Measurements from ENCODE around the gene CXCL5.

The CXCL5 gene

DNA sequence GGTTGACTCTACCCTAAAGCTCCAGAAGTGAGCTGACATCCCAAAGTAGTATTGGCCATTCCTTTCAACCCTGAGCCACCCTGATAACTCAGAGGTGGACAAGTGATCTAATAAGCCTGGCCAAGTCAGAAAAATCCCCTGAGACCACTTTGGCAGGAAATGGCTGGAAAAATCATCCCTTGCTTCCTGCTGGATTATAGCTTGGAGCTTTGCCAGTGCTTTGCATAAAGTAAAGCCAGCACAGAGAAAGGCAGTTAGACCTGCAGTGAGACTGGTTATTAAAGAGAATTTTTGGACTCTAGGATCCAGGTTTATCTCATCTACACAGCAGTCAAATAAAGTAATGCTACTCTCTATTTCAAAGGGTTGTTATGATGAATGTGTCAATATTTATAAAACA lies 33.6 kb upstream of the CXCL5 start:
- in situ Hi-C loops (cut with HindIII; ENCODE audit: low pct_unique_long_range_greater_than_20kb, low sequenced_read_pairs), result no loop called here
- no peak for TF ChIP-seq JUND (IDR thresholded peaks at IDR 0.05; ENCODE audit: low read depth)
- no peak for DNase-seq (ENCODE audit: low read depth in 1 of 2, low spot score in 1 of 2)

DNA sequence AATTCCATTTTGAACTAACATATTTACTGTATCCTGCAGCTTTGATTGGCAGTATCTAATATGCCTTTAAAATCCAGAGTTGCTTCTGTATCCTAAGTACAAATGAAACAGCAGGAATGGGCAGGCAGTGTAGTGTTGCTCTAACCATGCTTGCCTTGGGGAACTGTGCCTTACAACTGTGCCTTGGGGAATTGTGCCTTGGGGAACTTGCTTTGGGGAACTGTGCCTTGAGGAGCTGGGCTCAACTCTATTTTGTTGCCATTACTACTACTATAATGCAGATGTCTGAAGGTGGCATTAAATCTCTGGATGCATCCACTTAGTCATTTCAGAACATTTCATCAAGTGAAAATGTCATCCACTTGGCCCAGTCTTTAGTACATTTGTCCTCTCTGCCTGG lies 33.1 kb upstream of the CXCL5 start:
- TF ChIP-seq JUND (IDR thresholded peaks at IDR 0.05; ENCODE audit: low read depth), result no peak
- DNase-seq (ENCODE audit: low read depth in 1 of 2, low spot score in 1 of 2), result no peak
- in situ Hi-C loops (cut with HindIII; ENCODE audit: low pct_unique_long_range_greater_than_20kb, low sequenced_read_pairs), result no loop called here

DNA sequence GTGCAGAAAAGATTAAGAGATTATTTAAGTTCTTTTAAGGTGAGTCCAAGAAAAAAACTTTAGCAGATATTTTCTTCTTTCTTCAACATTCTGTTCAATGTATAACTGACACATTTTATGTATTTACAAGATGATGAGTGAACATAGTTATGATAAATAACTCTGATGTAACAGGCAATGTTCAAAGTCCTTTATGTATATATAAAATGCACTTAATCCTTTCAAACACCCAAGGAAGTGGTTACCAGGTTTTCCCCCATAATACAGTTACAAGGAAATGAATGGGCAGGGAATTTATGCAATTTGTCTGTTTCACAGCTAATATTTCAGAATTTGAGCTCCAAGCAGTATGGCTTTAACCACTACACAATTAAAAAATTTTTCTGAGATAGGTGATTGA lies 31.8 kb upstream of the CXCL5 start:
- no peak for TF ChIP-seq JUND (IDR thresholded peaks at IDR 0.05; ENCODE audit: low read depth)
- in situ Hi-C loops (cut with HindIII; ENCODE audit: low pct_unique_long_range_greater_than_20kb, low sequenced_read_pairs), result no loop called here
- DNase-seq (ENCODE audit: low read depth in 1 of 2, low spot score in 1 of 2), result no peak

DNA sequence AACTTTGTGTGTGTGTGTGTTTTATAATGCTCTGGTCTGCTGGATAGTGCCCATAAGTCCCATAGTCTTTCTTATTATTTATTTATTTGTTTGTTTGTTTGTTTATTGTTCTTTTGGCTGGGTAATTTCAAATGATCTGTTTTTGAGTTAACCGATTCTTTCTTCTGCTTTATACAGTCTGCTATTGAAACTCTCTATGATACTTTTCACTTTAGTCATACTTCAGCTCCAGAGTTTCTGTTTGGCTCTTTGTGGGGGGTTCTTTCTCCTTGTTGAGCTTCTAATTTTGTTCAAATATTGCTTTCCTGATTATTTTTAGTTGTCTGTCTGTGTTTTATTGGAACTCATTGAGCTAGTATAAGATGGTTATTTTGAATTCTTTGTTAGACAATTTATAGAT lies 30.0 kb upstream of the CXCL5 start:
- in situ Hi-C loops (cut with HindIII; ENCODE audit: low pct_unique_long_range_greater_than_20kb, low sequenced_read_pairs), result no loop called here
- TF ChIP-seq JUND (IDR thresholded peaks at IDR 0.05; ENCODE audit: low read depth), result no peak
- DNase-seq (ENCODE audit: low read depth in 1 of 2, low spot score in 1 of 2), result no peak

DNA sequence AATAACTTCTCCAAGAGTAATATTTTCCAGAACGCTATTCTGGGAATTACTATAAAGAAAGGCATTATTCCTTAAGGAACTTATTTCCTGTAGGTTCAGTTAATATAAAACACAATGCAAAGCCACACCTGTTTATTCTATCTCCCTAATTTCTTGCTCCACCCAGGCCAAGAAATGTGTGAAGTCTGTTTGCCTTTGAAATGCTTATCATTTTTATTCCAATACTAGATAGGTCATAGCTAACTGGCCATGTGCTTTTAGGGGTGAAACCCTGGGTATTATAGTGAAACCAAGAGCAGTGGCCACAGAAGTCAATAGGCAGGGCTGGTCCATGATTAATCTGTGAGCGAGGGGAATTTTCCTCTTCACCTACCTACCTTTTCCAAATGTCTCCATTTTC lies 25.2 kb upstream of the CXCL5 start:
- TF ChIP-seq JUND (IDR thresholded peaks at IDR 0.05; ENCODE audit: low read depth), result no peak
- in situ Hi-C loops (cut with HindIII; ENCODE audit: low pct_unique_long_range_greater_than_20kb, low sequenced_read_pairs), result no loop called here
- no peak for DNase-seq (ENCODE audit: low read depth in 1 of 2, low spot score in 1 of 2)

DNA sequence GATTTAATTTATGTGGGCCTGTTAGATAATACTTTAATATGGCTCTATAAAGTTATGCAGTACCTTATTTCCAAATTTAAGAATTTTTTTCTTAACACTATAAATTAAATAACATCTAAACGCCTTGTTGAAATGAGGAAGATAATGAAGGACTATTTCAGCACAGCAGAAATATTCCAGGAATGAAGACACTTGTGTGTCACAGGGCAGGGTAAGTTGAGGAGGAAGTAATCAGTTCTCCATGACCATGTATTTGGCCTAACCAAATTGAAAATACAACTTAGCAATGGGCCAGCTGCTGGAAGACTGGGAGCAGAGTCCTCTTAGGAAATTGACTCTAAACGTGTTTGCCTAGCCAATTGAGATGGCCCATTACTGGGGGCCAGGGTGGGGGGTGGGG lies 23.1 kb upstream of the CXCL5 start:
- in situ Hi-C loops (cut with HindIII; ENCODE audit: low pct_unique_long_range_greater_than_20kb, low sequenced_read_pairs), result no loop called here
- no peak for DNase-seq (ENCODE audit: low read depth in 1 of 2, low spot score in 1 of 2)
- no peak for TF ChIP-seq JUND (IDR thresholded peaks at IDR 0.05; ENCODE audit: low read depth)

DNA sequence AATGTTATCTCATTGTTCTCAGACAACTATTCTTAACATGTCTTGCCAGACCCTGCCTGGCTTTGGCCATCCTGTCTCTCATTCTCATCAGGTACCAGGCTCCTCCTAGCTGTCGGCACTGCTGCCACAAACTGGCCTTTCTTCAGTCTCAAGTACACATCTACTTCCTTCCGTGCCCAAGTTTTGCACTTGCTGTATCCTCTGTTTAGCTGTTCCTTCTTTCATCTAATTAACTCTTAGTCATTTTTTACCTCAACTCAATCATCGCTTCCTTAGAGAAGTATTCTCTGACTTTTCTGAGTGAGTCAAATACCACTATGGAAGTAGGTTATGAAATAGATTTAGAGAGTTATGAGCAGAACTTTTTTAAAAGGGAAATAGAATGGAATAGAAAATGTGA lies 20.3 kb upstream of the CXCL5 start:
- in situ Hi-C loops (cut with HindIII; ENCODE audit: low pct_unique_long_range_greater_than_20kb, low sequenced_read_pairs), result no loop called here
- no peak for DNase-seq (ENCODE audit: low read depth in 1 of 2, low spot score in 1 of 2)

DNA sequence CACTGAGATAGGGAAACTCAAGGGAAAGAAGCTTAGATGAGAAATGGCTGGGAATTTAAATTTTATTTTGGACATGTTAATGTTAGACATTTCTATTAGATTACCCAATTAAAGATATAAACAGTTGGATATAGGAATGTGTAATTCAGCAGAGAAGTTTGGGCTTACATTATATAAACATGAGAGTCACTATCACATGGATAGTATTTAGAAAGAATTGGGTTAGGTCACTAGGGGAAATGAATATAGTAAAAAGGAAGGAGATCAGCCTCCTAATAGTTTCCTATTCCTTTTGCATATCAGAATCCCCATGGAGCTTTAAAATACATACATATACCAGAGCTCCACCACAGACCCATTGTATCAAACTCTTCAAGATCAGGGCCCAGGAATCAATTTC lies 19.6 kb upstream of the CXCL5 start:
- in situ Hi-C loops (cut with HindIII; ENCODE audit: low pct_unique_long_range_greater_than_20kb, low sequenced_read_pairs), result no loop called here
- no peak for TF ChIP-seq JUND (IDR thresholded peaks at IDR 0.05; ENCODE audit: low read depth)
- no peak for DNase-seq (ENCODE audit: low read depth in 1 of 2, low spot score in 1 of 2)

More for the DNA sequence above, 20.3 kb upstream of the CXCL5 start:
- no peak for TF ChIP-seq JUND (IDR thresholded peaks at IDR 0.05; ENCODE audit: low read depth)

DNA sequence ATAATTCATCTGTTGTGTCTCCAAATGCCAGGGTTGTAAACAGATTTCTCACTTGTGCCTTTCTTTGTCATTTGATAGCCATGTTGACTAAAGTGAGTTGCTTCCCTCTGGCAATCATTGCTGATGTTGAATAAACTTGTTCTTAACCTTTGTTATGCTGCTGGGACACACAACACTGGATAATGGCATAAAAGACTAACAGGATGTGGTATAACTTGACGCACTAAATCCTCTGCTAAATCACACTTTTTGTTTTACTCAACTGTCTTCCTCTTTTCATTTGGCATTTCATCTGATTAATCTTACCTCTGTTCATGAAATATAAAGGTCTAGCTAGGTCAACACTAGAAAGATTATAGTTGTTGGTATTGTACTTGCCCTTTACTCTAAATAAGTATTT lies 17.6 kb upstream of the CXCL5 start:
- in situ Hi-C loops (cut with HindIII; ENCODE audit: low pct_unique_long_range_greater_than_20kb, low sequenced_read_pairs), result no loop called here
- DNase-seq (ENCODE audit: low read depth in 1 of 2, low spot score in 1 of 2), result no peak
- no peak for TF ChIP-seq JUND (IDR thresholded peaks at IDR 0.05; ENCODE audit: low read depth)

DNA sequence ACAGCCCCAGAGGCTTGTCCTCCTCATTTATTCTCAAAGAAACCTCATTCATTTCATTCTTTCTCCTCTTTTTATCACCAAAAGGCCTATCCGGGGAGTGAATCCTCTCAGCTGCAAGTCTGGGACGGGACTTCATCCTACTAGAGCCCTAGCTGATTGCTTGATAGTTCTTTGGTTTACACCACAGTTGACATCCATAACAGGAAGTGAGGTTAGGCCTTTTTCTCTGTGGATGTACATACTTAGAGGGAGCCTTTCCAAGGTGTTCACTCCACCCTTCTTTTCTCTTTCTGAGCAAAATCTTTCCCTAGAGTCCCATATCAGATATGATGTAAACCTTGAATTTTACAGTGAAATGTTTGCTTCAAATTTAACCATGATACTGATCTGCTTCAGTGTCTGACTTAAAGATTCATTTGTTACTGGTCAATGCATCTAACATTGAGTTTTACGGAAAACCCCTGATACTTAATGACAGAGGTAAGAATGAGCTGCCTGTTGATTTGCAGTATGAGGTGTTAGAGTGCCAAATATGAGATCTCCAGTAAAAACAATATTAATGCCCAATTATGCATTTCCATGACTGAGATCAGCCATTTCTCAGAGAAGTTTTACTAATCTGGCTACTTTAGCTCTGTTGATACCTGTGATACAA lies 16.8 kb upstream of the CXCL5 start:
- in situ Hi-C loops (cut with HindIII; ENCODE audit: low pct_unique_long_range_greater_than_20kb, low sequenced_read_pairs), result no loop called here
- no peak for TF ChIP-seq JUND (IDR thresholded peaks at IDR 0.05; ENCODE audit: low read depth)
- DNase-seq (ENCODE audit: low read depth in 1 of 2, low spot score in 1 of 2), result no peak

DNA sequence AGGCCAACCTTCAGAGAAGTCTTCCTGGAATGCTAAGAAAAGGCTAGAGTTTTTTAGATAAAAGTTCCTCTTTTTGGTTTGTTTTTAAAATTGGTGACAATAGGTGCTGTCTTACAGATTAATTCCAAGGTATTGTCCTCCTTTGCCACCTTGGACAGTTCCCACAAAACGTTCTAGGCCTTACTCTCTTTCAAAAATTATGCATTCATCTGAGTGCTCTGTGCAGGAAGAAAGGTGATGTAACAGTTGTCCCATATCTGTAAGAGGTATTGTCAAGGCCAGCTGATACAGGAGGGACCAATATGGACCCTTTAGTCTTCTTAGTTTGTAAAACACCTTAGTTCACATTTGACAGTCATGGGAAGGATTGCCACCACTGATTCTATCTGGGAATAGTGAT lies 15.9 kb upstream of the CXCL5 start:
- DNase-seq (ENCODE audit: low read depth in 1 of 2, low spot score in 1 of 2), result peak in 1 of 2 experiments; percentile 21
- no peak for TF ChIP-seq JUND (IDR thresholded peaks at IDR 0.05; ENCODE audit: low read depth)
- in situ Hi-C loops (cut with HindIII; ENCODE audit: low pct_unique_long_range_greater_than_20kb, low sequenced_read_pairs), result no loop called here

DNA sequence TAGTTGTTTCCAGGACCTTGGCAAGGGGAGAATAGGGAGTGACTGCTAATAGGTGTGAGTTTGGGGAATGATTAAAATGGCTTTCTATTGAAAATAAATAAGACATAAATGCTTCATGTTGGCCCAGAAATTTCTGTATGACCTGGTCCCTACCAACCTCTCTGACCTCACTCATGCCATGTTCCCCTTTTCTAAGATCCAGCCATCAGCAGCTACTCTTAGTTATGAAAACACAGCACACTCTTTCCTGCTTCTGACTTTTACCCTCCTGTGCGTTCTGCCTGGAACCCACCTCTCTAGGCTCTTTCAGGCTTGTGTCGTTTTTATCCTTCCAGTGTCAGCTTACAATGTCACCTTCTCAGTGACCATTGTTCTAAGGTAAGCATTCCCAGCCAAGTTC lies 14.8 kb upstream of the CXCL5 start:
- in situ Hi-C loops (cut with HindIII; ENCODE audit: low pct_unique_long_range_greater_than_20kb, low sequenced_read_pairs), result no loop called here
- no peak for TF ChIP-seq JUND (IDR thresholded peaks at IDR 0.05; ENCODE audit: low read depth)
- no peak for DNase-seq (ENCODE audit: low read depth in 1 of 2, low spot score in 1 of 2)

DNA sequence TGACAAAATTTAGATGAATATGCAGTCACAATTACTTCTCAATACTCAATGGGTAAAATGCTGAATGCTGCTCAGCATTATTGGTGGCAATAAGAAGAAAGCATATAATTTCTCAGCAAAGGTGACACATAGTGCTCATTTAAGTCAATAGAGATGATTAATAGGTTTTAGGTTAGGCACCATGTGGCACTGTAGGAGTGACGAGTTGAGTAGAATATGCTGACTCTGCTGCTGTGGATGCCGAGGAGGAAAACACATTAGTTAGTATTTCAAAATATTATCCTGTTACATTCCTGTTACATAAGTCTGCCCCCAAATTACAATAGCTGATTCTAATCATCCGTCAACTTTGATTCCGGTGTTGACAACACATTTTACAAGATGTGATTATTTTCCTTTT lies 13.7 kb upstream of the CXCL5 start:
- TF ChIP-seq JUND (IDR thresholded peaks at IDR 0.05; ENCODE audit: low read depth), result no peak
- DNase-seq (ENCODE audit: low read depth in 1 of 2, low spot score in 1 of 2), result no peak
- in situ Hi-C loops (cut with HindIII; ENCODE audit: low pct_unique_long_range_greater_than_20kb, low sequenced_read_pairs), result no loop called here

DNA sequence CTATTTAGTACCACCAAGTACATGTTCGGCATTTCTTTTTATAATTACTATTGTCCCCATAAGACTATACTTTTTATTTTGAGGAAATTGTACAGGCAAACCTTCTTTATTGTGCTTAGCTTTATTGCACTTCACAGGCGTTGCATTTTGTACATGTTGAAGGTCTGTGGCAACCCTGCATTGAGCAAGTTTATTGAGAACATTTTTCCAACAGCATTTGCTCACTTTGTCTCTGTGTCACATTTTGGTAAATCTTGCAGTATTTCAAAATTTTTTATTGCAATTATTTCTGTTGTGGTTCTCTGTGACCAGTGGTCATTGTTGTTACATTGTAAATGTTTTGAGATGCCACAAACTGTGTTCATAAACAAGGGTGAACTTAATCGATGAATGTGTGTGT lies 10.8 kb upstream of the CXCL5 start:
- in situ Hi-C loops (cut with HindIII; ENCODE audit: low pct_unique_long_range_greater_than_20kb, low sequenced_read_pairs), result no loop called here
- DNase-seq (ENCODE audit: low read depth in 1 of 2, low spot score in 1 of 2), result no peak
- TF ChIP-seq JUND (IDR thresholded peaks at IDR 0.05; ENCODE audit: low read depth), result no peak
